Erythroblast (primary cell): ENCODE data around the gene SPATC1L.
"Not testable (repeated sequence)": the region's sequence is repeated elsewhere in the genome, so short reads cannot be mapped to it uniquely, and the experiment has no call there.

ENCODE experiments used
- DNase-seq, 2 experiments: peaks; one replicate each; lab custom pipeline; 2025; lab: John Stamatoyannopoulos, UW
- GATA1 ChIP-seq: IDR thresholded peaks from 2 replicates; pipeline ENCODE4 v1.6.1; 2011; ENCODE audit warnings: low read depth, mild to moderate bottlenecking, control low read depth, low read length, moderate library complexity
- POLR2A ChIP-seq: IDR thresholded peaks from 2 replicates; pipeline ENCODE4 v1.6.1; 2011; ENCODE audit warnings: mild to moderate bottlenecking, low read length

SPATC1L gene

DNA sequence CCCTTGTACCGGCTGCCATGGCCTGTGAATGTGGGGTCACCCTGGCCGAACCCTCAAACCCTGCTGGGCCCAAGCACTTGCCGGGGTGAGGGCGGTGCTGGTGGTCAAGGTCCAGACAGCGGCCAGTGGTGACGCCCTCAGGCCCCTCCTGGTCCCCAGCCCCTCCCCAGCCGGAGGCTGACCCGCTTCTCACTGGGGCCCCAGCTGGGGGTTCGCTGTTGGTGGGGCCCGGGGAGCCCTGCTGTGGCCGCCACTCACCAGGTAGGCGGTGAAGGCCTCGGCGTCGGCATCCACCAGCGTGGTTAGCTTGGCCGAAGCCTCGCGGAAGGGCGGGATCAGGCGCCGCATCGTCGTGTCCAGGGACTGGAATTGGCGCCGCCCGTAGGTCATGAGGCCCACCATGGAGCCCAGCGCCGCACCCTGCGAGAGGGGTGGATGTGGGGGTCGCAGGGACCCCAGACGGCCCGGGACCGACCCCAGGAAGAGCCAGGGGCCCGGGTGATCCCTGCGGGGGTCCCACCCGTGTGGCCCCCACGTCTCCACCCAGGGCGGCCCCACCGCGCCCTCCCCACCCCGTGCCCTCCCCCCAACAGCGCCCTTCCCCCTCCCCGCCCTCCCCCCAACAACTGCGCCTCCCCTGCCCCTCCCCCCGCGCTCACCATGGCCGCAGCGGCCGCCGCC, 39.0 kb downstream of the SPATC1L start:
- TF ChIP-seq POLR2A (no peak), GATA1 (no peak)
- no peak for DNase-seq

DNA sequence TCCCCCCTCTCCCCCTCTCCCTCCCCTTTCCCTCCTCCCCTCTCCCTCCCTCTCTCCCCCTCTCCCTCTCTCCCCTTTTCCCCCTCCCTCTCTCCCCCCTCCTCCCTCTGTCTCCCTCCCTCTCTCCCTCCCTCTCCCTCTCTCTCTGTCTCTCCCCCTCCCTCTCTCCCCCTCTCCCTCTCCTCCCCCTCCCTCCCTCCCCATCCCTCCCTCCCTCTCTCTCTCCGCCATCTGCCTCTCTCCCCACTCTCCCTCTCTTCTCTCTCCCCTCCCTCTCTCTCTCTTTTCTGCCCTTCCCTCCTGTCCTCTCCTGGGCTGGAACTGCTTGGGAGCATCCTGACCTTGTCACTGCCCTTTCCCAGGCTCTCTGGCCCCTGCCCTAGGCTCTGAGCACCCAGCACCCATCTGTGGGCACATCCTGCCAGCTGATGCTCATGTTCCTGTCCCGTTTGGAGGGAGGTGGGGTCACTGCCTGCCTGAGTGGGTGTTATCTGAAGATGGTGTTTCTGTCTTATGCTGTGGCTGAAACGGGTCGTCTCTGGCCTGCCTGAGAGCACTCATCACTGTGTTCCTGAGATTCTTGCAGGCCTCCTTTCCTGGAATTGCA, 39.7 kb downstream of the SPATC1L start:
- DNase-seq, result peak in 1 of 2 experiments; percentile 44

DNA sequence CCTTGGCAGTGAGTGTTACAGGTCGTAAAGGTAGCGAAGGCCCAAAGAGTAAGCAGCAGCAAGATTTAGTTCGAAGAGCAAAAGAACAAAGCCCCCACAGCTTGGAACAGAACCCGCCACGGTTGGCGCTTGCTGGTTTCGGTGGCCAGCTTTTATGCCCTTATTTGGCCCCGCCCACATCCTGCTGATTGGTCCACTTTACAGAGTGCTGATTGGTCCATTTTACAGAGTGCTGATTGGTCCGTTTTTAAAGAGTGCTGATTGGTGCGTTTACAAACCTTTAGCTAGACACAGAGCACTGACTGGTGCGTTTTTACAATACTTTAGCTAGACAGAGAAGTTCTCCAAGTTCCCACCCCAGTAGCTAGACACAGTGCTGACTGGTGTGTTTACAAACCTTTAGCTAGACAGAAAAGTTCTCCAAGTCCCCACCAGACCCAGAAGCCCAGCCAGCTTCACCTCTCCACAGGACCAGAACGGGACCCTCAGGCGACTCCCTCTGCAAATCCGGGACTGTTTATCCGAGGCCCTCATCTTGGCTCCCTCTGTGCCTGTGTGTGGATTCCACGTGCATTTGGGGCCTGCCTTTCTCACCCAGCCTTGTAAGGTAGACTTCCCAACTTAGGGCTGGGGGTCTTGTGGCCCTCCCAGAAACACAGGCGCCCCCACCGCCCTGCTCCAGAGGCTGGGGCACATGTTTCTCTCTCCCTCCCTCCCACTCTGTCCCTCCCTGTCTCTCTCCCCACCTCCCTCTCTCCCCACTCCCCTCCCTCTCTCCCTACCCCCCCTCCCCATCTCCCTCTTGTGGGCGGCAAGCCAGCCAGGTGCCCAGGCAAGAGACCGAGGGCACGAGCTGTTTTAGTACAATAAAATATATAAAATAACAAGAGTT, 41.4 kb downstream of the SPATC1L start:
- DNase-seq, result peak in 1 of 2 experiments; percentile 18

More for the DNA sequence above, 39.7 kb downstream of the SPATC1L start:
- TF ChIP-seq POLR2A (no peak), GATA1 (no peak)

DNA sequence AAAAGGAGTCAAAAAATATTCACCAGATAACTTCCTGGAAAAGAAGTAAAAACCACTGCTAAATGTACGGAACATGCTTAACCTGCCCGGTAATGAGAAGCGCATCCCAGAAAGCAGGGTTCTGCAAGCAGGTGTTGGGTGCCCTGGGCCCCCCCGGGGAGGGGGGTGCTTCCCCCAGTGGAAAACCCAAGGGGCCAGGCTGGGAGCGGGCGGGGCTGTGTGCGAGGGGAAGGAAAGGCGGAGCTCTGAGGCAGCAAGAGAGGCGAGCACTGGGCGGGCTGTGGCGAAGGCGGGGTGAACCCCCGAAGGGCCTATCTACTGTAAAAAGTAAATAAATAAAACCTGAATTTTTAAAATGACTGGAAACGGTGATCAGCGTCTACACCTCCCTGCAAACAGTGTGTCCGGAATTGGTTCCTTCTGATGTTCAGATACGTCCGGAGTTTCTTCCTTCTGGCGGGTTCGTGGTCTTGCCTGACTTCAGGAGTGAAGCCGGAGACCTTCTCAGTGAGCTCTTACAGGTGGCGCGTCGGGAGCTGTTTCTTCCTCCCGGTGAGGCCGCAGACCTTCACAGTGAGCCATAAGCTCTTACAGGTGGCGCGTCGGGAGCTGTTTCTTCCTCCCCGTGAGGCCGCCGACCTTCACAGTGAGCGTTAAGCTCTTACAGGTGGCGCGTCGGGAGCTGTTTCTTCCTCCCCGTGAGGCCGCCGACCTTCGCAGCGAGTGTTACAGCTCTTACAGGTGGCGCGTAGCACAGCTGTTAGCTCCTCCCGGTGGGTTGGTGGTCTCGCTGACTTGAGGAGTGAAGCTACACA, 42.3 kb downstream of the SPATC1L start:
- no peak for DNase-seq
- TF ChIP-seq GATA1 (no peak), POLR2A (no peak)

More for the DNA sequence above, 41.4 kb downstream of the SPATC1L start:
- TF ChIP-seq GATA1 (no peak), POLR2A (no peak)

DNA sequence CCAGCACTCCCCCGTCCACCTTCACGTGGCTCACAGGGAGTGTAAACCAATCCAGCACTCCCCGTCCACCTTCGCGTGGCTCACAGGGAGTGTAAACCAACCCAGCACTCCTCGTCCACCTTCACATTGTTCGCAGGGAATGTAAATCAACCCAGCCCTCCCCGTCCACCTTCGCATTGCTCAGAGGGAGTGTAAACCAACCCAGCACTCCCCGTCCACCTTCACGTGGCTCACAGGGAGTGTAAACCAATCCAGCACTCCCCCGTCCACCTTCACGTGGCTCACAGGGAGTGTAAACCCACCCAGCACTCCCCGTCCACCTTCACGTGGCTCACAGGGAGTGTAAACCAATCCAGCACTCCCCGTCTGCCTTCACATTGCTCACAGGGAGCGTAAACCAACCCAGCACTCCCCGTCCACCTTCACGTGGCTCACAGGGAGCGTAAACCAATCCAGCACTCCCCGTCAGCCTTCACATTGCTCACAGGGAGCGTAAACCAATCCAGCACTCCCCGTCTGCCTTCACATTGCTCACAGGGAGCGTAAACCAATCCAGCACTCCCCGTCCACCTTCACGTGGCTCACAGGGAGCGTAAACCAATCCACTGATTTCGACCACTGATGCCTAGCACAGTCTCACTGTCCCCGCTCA, 43.8 kb downstream of the SPATC1L start:
- DNase-seq, result not testable (repeated sequence)

DNA sequence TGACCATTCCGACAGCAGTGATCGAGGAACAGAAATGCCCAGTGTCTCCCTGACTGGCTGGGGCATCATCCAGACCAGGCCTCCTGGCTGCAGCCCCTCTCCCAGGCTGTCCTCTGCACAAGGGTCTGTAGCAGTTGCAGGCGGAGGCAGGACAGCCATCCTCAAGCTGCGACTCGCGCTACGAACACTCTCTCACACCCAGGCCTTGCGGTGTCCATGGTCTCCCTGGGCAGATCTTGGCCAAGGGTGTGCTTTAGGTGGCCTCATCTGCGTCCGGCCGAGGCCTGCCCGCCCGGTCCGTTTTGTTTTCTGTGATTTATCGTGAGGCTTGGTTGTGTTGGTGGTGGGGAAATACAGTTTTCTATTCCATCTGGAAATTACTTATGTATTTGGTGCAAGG, 44.6 kb downstream of the SPATC1L start:
- no peak for TF ChIP-seq GATA1
- no peak for TF ChIP-seq POLR2A
- DNase-seq, result no peak

DNA sequence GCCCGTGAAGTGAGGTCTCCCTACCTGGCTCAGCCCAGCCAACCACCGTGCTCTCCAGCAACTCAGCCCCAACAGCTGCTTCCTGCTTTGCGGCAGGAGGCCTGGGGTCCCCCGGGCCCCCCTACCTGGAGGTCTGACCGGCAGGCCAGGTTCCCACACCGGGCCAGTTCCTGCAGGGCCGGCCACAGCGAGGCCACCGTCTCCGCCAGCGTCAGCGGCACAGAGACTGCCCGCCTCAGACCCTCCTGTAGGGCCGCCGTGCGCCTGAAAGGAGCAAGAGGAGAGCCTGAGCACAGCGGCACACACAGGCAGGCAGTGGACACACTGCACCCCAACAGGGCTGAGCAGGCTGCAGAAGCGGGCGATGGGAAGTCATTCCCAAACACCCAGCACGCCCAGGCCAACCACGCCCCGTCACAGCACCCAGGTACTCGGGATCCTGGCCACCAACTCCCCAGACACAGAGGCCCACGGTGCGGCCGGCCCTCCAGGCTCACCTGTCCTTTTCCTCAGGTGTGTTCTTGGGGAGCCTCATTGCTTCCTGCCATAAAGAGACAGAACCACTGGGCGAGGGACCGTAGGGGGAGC, 45.8 kb downstream of the SPATC1L start:
- TF ChIP-seq POLR2A (no peak), GATA1 (no peak)

DNA sequence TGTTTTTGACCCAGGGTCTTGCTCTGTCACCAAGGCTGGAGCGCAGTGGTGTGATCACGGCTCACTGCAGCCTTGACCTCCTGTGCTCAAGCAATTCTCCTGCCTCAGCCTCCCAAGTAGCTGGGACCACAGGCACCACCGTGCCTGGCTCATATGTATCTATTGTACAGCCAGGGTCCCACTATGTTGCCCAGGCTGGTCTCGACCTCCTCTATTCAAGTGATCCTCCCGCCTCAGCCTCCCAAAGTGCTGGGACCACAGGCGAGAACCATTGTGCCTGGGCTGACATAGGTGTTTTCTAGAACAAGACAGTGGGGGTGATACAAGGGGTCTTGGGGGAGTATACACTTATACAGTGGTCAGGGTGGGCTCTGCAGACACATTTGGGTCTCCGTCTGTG, 46.4 kb downstream of the SPATC1L start:
- TF ChIP-seq POLR2A (no peak), GATA1 (no peak)
- no peak for DNase-seq

More for the DNA sequence above, 45.8 kb downstream of the SPATC1L start:
- no peak for DNase-seq

DNA sequence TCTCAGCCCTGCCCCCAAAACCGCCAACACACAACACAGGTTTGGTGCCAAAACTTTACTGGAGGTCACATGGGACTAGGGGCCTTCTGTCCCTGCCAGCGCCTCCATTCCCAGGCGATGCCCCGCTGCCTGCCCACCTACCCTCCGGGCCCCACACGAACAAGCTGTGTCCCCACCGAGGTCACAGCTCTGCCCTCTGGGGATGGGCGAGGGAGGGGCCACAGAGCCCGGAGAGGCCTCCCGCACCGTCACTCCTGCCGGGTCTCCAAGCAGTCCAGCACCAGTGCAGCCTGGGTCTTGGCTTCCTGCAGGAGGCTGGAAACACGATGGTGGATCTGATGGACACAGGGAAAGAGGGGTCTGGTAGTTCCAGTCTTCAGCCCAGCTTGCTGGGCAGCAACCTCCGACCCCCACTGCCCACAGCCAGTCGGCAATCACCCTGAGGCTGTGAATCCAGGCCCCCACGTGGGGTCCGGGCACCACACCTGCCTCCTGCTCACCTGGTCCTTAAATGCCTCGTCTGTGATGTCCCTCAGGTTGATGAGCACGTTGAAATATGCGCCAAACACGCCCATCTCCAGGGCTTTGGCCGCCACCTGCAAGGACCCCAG, 47.4 kb downstream of the SPATC1L start:
- no peak for TF ChIP-seq POLR2A
- no peak for TF ChIP-seq GATA1

DNA sequence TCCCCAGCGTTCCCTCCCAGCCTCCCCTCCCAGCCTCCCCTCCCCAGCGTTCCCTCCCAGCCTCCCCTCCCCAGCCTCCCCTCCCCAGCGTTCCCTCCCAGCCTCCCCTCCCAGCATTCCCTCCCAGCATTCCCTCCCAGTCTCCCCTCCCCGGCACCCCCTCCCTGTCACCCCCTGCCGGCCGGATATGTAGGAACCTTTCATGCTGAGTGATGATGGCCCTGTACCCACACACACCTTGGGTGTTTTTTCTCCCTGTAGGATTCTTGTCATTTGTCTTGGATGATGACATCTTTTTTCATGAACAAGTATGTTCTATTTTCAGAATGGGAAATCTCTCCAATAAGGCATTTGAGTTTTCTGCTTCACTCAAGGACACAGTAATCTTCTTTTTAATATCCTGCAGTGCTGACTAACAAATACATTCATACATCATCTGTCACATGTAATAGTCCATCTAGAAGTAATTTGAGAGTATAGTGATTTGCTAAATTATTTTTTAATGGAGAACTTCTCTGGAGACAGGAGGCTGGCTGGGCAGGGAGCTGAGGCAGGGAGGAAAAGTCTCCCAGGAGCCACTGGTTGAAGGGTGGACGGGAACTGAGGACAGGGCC, 48.4 kb downstream of the SPATC1L start:
- no peak for DNase-seq
- no peak for TF ChIP-seq GATA1

More for the DNA sequence above, 47.4 kb downstream of the SPATC1L start:
- DNase-seq, result no peak

DNA sequence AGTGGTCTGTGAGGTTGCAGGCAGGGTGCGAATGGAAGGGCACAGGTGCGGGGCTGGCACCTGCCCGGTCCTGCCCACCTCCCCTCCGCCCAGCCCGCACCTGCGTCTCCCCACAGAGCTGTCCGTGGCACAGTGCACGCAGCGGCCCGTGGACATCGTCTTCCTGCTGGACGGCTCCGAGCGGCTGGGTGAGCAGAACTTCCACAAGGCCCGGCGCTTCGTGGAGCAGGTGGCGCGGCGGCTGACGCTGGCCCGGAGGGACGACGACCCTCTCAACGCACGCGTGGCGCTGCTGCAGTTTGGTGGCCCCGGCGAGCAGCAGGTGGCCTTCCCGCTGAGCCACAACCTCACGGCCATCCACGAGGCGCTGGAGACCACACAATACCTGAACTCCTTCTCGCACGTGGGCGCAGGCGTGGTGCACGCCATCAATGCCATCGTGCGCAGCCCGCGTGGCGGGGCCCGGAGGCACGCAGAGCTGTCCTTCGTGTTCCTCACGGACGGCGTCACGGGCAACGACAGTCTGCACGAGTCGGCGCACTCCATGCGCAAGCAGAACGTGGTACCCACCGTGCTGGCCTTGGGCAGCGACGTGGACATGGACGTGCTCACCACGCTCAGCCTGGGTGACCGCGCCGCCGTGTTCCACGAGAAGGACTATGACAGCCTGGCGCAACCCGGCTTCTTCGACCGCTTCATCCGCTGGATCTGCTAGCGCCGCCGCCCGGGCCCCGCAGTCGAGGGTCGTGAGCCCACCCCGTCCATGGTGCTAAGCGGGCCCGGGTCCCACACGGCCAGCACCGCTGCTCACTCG, 52.2 kb downstream of the SPATC1L start:
- no peak for DNase-seq
- no peak for TF ChIP-seq POLR2A
- no peak for TF ChIP-seq GATA1
